Measurements from ENCODE around the gene EZH1. TPM values are rescaled to one million over a fixed set of nuclear protein-coding genes. Genes with fewer than 3 reads are reported as not detected.

Gene EZH1
- total and polyA plus RNA-seq, 2 of the 4 experiments (the other 2 are of a cell fraction): 17.6 to 27.3 TPM

GRCh38 chr17:42698736-42699414, 46.0 kb downstream of the EZH1 start (continued):
- TF ChIP-seq MAZ (IDR thresholded peaks at IDR 0.05; ENCODE audit: borderline replicate concordance, low read depth, low read length): no peak

- no peak overlapping the region for H3K18ac ChIP-seq (ENCODE audit: low read depth, low read length)
- DNase-seq (no peak), ATAC-seq (ENCODE audit: low read depth) (no peak)
- no peak overlapping the region for H2AFZ ChIP-seq (replicated peaks; ENCODE audit: low read length, poor library complexity)
- H3K4me3 ChIP-seq (ENCODE audit: insufficient read depth, low read depth, low read length): no peak overlapping the region
- no peak overlapping the region for H4K8ac ChIP-seq (ENCODE audit: low read depth in 2 of 2, low read length in 2 of 2)
- H3K4me1 ChIP-seq (ENCODE audit: control insufficient read depth, insufficient read depth, low read length): peaks cover 3% of the 10 kb centered on the region; the same call in 1 of the 2 replicates
- no peaks in the 10 kb centered on the region for H3K27me3 ChIP-seq (ENCODE audit: control insufficient read depth, insufficient read depth, low read length)
- H3K9me3 ChIP-seq (ENCODE audit: control insufficient read depth, insufficient read depth, low read length): no peaks in the 10 kb centered on the region
- H3K9me1 ChIP-seq (ENCODE audit: insufficient read depth, low read length): peaks cover 5% of the 10 kb centered on the region; the same call in 1 of the 2 replicates
- H3K36me3 ChIP-seq (ENCODE audit: control insufficient read depth, insufficient read depth, low read length): peaks cover 45% of the 10 kb centered on the region
- no peak overlapping the region for H2AK9ac ChIP-seq (replicated peaks; ENCODE audit: low read depth, low read length, poor library complexity)
- no peak overlapping the region for H4K91ac ChIP-seq (ENCODE audit: insufficient read depth, low read depth, low read length)
- no peak overlapping the region for H3K14ac ChIP-seq (replicated peaks; ENCODE audit: low read depth, low read length)
- no peak overlapping the region for H3K4me2 ChIP-seq (ENCODE audit: low read depth, low read length)
- ChIA-PET CTCF (no interaction called here), POLR2A (ENCODE audit: unreplicated experiment) (interaction anchor here (0.6 kb wide), 1 partner anchor 10 kb away, joined by 3 read pairs; no protein-coding TSS in a partner anchor)
- no peak overlapping the region for H2BK20ac ChIP-seq (ENCODE audit: low read depth, low read length)
- H3K27ac ChIP-seq (ENCODE audit: insufficient read depth, low read length): no peak overlapping the region
- H3K4ac ChIP-seq (ENCODE audit: low read depth, low read length): no peak overlapping the region
- H3K9ac ChIP-seq (ENCODE audit: low read depth, low read length): no peak overlapping the region
- WGBS, 2 experiments (ENCODE audit: extremely low coverage in 2 of 2, insufficient read length in 1 of 2): 96% methylated on average over 7 of the region's 19 CpGs; no CpG with 5 or more reads in 1 of the 2 experiments
- H2BK120ac ChIP-seq (ENCODE audit: low read depth, low read length): no peak overlapping the region
- in situ Hi-C loops (cut with MboI; ENCODE audit: low sequenced_read_pairs) (loop anchor here (25.0 kb wide), 1 partner anchor 615 kb away; no protein-coding TSS in a partner anchor), intact Hi-C loops (cut with micrococcal nuclease) (no loop called here), dilution Hi-C loops (cut with HindIII; ENCODE audit: low sequenced_read_pairs, unreplicated experiment) (no loop called here)
- no peak overlapping the region for H3K56ac ChIP-seq (ENCODE audit: extremely low read depth, insufficient read depth, low read length)
- no peak overlapping the region for H2BK15ac ChIP-seq (ENCODE audit: low read depth, low read length)
- H3K79me1 ChIP-seq (ENCODE audit: low read depth in 1 of 2, low read length in 2 of 2): no peaks in the 10 kb centered on the region
- no peak overlapping the region for H2BK5ac ChIP-seq (ENCODE audit: low read depth, low read length, poor library complexity, severe bottlenecking)
- no peak overlapping the region for H2AK5ac ChIP-seq (ENCODE audit: low read depth, low read length)
- no TSS peak for BruUV-seq (replicated peaks)
- H4K5ac ChIP-seq (ENCODE audit: low read depth, low read length): no peak overlapping the region
- no peak overlapping the region for H3K23ac ChIP-seq (ENCODE audit: low read depth, low read length)
- no peaks in the 10 kb centered on the region; the same call in 1 of the 2 replicates for H4K20me1 ChIP-seq (ENCODE audit: insufficient read depth, low read length)
- TF ChIP-seq SMC3 (IDR thresholded peaks at IDR 0.05; ENCODE audit: low read depth, low read length) (no peak), USF2 (IDR thresholded peaks at IDR 0.05; ENCODE audit: low read depth, low read length) (no peak), CTCF (conservative IDR thresholded peaks at IDR 0.05; ENCODE audit: low read depth, low read length) (no peak), CHD1 (IDR thresholded peaks at IDR 0.05; ENCODE audit: low read depth, low read length) (no peak), NFE2L2 (IDR thresholded peaks at IDR 0.05; ENCODE audit: low read depth, low read length) (no peak), RCOR1 (IDR thresholded peaks at IDR 0.05; ENCODE audit: insufficient replicate concordance, low read length) (no peak), RFX5 (IDR thresholded peaks at IDR 0.05; ENCODE audit: low read depth, low read length) (no peak), MAFK (IDR thresholded peaks at IDR 0.05; ENCODE audit: low read depth, low read length) (no peak), MXI1 (IDR thresholded peaks at IDR 0.05; ENCODE audit: borderline replicate concordance, low read depth, low read length) (no peak), BHLHE40 (IDR thresholded peaks at IDR 0.05; ENCODE audit: low read depth, low read length) (no peak), RAD21 (IDR thresholded peaks at IDR 0.05; ENCODE audit: low read length) (no peak), CEBPB (IDR thresholded peaks at IDR 0.05; ENCODE audit: low read depth, low read length) (no peak)
Observed at GRCh38 chr17:42697108-42697811, 47.6 kb downstream of the EZH1 start.

Measured in IMR-90 (cell line).